ENCODE data around the gene DENND2D. TPM values are rescaled to one million over a fixed set of nuclear protein-coding genes. Genes with fewer than 3 reads are reported as not detected.

The DENND2D gene
- total RNA-seq, 4 donors from 2014 or later: 1.4 to 16.6 (median 6.4) TPM

DNA sequence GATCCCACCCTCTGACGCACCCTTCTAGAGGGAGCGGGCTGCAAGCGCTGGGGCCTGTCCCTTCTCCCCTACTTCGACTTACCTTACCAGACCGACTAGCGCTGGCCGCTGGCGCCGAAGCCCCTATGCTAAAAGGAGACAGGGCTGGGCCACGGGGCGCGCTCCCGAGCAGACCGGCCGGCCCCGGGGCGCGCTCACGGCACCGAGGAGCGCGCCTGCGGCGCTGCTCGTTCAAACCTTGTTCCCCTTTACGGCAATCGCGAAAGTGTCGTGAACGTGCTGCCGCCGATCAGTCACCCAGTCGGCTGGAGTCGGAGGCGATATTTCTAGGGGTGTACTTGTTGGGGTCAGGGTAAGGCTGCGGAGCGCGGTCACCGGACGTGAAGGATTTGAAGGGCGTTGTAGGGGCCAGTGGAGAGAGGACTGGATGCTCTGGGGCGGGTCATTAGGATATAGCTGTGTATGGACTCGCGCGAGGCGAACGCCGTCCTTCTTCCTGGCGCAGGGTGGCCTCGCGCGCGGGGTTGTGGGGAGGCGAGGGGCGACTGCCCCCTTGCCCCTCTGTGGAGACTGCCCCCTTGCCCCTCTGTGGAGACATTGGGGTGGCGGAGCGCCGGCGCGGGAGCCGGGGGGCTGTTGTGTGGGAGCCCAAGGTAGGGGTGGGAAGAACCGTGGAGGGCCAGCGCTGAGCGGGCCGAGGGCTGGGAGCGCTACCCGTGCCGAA is 60.3 kb downstream of the DENND2D start, which contains the start of the genes CEPT1 and DRAM2:
Gene CEPT1, plus strand, starts transcription at position 268 of the 724 bp plus-strand sequence. CDS start 7,492 bp downstream, outside the sequence.
Gene DRAM2, minus strand, starts transcription at position 138 of the 724 bp plus-strand sequence. CDS start 8,539 bp downstream, outside the sequence.
- no peaks in the 10 kb centered on the region for H3K27me3 ChIP-seq
- WGBS, 2 donors (ENCODE audit: low coverage in 1 of 2): no CpG with 5 or more reads among the region's 68 CpGs
- H3K9me3 ChIP-seq: no peaks in the 10 kb centered on the region
- H3K36me3 ChIP-seq: peaks cover 0 to 20% of the 10 kb centered on the region in 2 donors
- peak within 1 kb of the TSS; percentile 81 to 86 for H3K4me3 ChIP-seq
- peaks cover 0 to 48% (median 16%) of the 10 kb centered on the region in 3 donors for H3K4me1 ChIP-seq
- TF ChIP-seq POLR2AphosphoS5 (IDR thresholded peaks at IDR 0.05) (peak; percentile 48), POLR2A (IDR thresholded peaks at IDR 0.05) (peak in 1 of 2 donors; percentile 67), EP300 (IDR thresholded peaks at IDR 0.05) (no peak)
- TF ChIP-seq, protein P1, sequence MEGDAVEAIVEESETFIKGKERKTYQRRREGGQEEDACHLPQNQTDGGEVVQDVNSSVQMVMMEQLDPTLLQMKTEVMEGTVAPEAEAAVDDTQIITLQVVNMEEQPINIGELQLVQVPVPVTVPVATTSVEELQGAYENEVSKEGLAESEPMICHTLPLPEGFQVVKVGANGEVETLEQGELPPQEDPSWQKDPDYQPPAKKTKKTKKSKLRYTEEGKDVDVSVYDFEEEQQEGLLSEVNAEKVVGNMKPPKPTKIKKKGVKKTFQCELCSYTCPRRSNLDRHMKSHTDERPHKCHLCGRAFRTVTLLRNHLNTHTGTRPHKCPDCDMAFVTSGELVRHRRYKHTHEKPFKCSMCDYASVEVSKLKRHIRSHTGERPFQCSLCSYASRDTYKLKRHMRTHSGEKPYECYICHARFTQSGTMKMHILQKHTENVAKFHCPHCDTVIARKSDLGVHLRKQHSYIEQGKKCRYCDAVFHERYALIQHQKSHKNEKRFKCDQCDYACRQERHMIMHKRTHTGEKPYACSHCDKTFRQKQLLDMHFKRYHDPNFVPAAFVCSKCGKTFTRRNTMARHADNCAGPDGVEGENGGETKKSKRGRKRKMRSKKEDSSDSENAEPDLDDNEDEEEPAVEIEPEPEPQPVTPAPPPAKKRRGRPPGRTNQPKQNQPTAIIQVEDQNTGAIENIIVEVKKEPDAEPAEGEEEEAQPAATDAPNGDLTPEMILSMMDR (IDR thresholded peaks at IDR 0.05): no peak
- peak; percentile 92 for ATAC-seq
- peak within 1 kb of the TSS; percentile 87 to 96 (median 94) for H3K27ac ChIP-seq

DNA sequence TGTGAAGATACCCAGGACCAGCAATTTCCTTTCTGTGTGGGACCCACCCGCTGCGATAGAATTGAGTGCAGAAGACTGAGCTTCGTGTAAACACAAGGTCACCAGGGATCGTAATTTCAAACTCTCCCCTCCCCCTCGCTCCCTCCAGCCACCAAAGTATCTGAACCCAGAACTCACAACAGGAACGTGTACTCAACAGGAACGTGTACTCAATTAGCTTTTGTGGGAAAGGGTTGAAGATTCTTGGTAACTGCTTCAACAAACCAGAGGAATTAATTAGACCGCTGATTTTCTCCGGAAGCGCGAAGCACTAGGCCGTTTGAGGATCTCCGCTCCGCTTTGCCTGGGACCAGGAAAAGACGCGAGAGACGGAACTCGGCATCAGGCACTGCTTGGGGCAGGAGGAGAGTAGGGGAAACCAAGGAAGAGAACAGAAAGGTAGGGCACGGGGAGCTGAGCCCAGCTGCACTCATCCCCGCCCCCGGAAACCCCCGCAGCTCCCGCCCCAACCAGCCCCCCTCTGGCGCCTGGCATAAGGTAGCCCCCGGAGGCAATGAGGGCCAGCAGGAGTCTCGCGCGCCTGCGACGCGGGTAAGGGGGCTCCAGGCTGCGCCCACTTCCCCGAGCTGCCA is 61.0 kb downstream of the DENND2D start:
- Histone ChIP-seq H3K4me1 (peaks cover 0 to 48% (median 16%) of the 10 kb centered on the region in 3 donors), H3K27ac (peak overlapping the region; percentile 87 to 96 (median 94)), H3K27me3 (no peaks in the 10 kb centered on the region), H3K9me3 (no peaks in the 10 kb centered on the region), H3K4me3 (peak overlapping the region; percentile 81 to 86), H3K36me3 (peaks cover 0 to 22% of the 10 kb centered on the region in 2 donors)
- TF ChIP-seq EP300 (IDR thresholded peaks at IDR 0.05) (no peak), POLR2AphosphoS5 (IDR thresholded peaks at IDR 0.05) (no peak)
- TF ChIP-seq, protein P1 (IDR thresholded peaks at IDR 0.05): no peak
- ATAC-seq: peak; percentile 68
- WGBS, 2 donors (ENCODE audit: low coverage in 1 of 2): 0% methylated on average over 12 to 14 of the region's 33 CpGs

Small RNA genes lying within 50 kb of the gene (small RNA-seq; reads per million reads assigned to genes)
- gene AL355816.1: 0 reads per million in 4 donors

Other genes starting within 250 kb of the DENND2D start
- gene LRIF1, start 236.7 kb downstream of the DENND2D start, total RNA-seq: 10 to 100 TPM in 1 of 4 donors, 1 to 10 TPM in 3; 6.4 to 10.2 (median 7.4) TPM
- 10 to 100 TPM; 33.5 to 58.9 (median 37.4) TPM for gene DRAM2, start 60.6 kb downstream of the DENND2D start, total RNA-seq
- 10 to 100 TPM; 23.1 to 30.4 (median 28.4) TPM for gene CEPT1, start 60.4 kb downstream of the DENND2D start, total RNA-seq
- 10 to 100 TPM in 1 of 4 donors, 1 to 10 TPM in 1, under 1 TPM in 1, not detected in 1; 0.42 to 13.1 (median 4.7) TPM for gene CHI3L2, start 27.1 kb upstream of the DENND2D start, total RNA-seq
- gene CHIA, start 90.2 kb upstream of the DENND2D start, total RNA-seq: not detected
- 1 to 10 TPM in 3 of 4 donors, under 1 TPM in 1; 0.25 to 3.6 (median 2.1) TPM for gene OVGP1, start 227.1 kb upstream of the DENND2D start, total RNA-seq
- 10 to 100 TPM; 20.5 to 33.5 (median 28.7) TPM for gene WDR77, start 248.6 kb upstream of the DENND2D start, total RNA-seq
- gene ATP5PB, start 248.8 kb upstream of the DENND2D start, total RNA-seq: 100 to 1,000 TPM; 166 to 232 (median 192) TPM

All from gastroesophageal sphincter (tissue), 4 donors.